ENCODE data around the gene NPL. TPM values are rescaled to one million over a fixed set of nuclear protein-coding genes. Genes with fewer than 3 reads are reported as not detected.

NPL gene
- total RNA-seq, 1 donor from 2014 or later = 2.4 TPM

- H3K36me3 ChIP-seq (ENCODE audit: control insufficient read depth, insufficient read depth, low read length) = peaks cover 4% of the 10 kb centered on the region
- DNase-seq (ENCODE audit: low read depth) = peak; percentile 44
- TF ChIP-seq, protein P1, sequence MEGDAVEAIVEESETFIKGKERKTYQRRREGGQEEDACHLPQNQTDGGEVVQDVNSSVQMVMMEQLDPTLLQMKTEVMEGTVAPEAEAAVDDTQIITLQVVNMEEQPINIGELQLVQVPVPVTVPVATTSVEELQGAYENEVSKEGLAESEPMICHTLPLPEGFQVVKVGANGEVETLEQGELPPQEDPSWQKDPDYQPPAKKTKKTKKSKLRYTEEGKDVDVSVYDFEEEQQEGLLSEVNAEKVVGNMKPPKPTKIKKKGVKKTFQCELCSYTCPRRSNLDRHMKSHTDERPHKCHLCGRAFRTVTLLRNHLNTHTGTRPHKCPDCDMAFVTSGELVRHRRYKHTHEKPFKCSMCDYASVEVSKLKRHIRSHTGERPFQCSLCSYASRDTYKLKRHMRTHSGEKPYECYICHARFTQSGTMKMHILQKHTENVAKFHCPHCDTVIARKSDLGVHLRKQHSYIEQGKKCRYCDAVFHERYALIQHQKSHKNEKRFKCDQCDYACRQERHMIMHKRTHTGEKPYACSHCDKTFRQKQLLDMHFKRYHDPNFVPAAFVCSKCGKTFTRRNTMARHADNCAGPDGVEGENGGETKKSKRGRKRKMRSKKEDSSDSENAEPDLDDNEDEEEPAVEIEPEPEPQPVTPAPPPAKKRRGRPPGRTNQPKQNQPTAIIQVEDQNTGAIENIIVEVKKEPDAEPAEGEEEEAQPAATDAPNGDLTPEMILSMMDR (IDR thresholded peaks at IDR 0.05; ENCODE audit: insufficient read depth, low read length, severe bottlenecking) = peak; percentile 8
Measured at GRCh38 chr1:182809414-182809957, 19.9 kb downstream of the NPL start.

GRCh38 chr1:182811975-182812722 is 22.6 kb downstream of the NPL start:
- no peaks in the 10 kb centered on the region for H3K27me3 ChIP-seq (ENCODE audit: control insufficient read depth, insufficient read depth, low read length)
- TF ChIP-seq, protein P1 (IDR thresholded peaks at IDR 0.05; ENCODE audit: insufficient read depth, low read length, severe bottlenecking) = peak; percentile 30
- no peaks in the 10 kb centered on the region for H3K36me3 ChIP-seq (ENCODE audit: control insufficient read depth, insufficient read depth, low read length)
- no peak overlapping the region for H3K4me3 ChIP-seq (ENCODE audit: low read depth, low read length)
- FAIRE-seq (peak; percentile 76), DNase-seq (ENCODE audit: low read depth) (no peak)

More at GRCh38 chr1:182809414-182809957, 19.9 kb downstream of the NPL start:
- H3K27me3 ChIP-seq (ENCODE audit: control insufficient read depth, insufficient read depth, low read length) = no peaks in the 10 kb centered on the region
- FAIRE-seq = no peak
- no peak overlapping the region for H3K4me3 ChIP-seq (ENCODE audit: low read depth, low read length)

DNA sequence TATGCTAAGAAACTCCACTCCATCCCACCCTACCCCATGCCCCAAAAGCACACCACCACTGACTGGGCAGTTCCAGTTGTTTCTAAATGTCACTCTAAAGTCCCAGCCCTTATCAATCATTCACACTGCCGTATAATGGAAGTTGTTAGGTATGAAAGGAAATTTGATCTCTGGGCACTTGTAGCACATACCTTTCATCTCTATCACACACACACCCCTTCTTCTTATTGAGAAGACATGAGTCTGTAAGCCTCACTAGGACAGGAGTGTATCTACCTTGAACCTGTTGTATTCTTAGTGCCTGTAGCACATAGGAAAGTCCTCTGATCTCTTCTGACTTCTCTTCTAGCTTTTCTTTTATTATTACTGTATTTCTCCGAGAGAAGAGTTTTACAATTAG is 27.3 kb downstream of the NPL start:
- TF ChIP-seq, protein P1 (IDR thresholded peaks at IDR 0.05; ENCODE audit: insufficient read depth, low read length, severe bottlenecking) = no peak
- DNase-seq (ENCODE audit: low read depth) = peak; percentile 30
- no peak for FAIRE-seq
- Histone ChIP-seq H3K36me3 (ENCODE audit: control insufficient read depth, insufficient read depth, low read length) (peaks cover 3% of the 10 kb centered on the region), H3K4me3 (ENCODE audit: low read depth, low read length) (no peak overlapping the region), H3K27me3 (ENCODE audit: control insufficient read depth, insufficient read depth, low read length) (no peaks in the 10 kb centered on the region)

- H3K36me3 ChIP-seq (ENCODE audit: control insufficient read depth, insufficient read depth, low read length) = peaks cover 3% of the 10 kb centered on the region
- H3K4me3 ChIP-seq (ENCODE audit: low read depth, low read length) = no peak overlapping the region
- TF ChIP-seq, protein P1 (IDR thresholded peaks at IDR 0.05; ENCODE audit: insufficient read depth, low read length, severe bottlenecking) = no peak
- FAIRE-seq = no peak
- no peaks in the 10 kb centered on the region for H3K27me3 ChIP-seq (ENCODE audit: control insufficient read depth, insufficient read depth, low read length)
- DNase-seq (ENCODE audit: low read depth) = no peak
Measured at GRCh38 chr1:182817802-182818201, 28.2 kb downstream of the NPL start.

- FAIRE-seq (no peak), DNase-seq (ENCODE audit: low read depth) (no peak)
- TF ChIP-seq, protein P1 (IDR thresholded peaks at IDR 0.05; ENCODE audit: insufficient read depth, low read length, severe bottlenecking) = no peak
- Histone ChIP-seq H3K36me3 (ENCODE audit: control insufficient read depth, insufficient read depth, low read length) (peaks cover 2% of the 10 kb centered on the region), H3K4me3 (ENCODE audit: low read depth, low read length) (no peak overlapping the region), H3K27me3 (ENCODE audit: control insufficient read depth, insufficient read depth, low read length) (no peaks in the 10 kb centered on the region)
Measured at GRCh38 chr1:182823220-182823619, 33.6 kb downstream of the NPL start.
